Activated naive CD4-positive, alpha-beta T cell treated with anti-CD3 and anti-CD28 coated beads, Interleukin-2, amount 50 U/mL, for 72 hours (primary cell): ENCODE results near the gene BANP. TPM values are rescaled to one million over a fixed set of nuclear protein-coding genes. Genes with fewer than 3 reads are reported as not detected.
A peak's percentile ranks its signal among the peaks of the same experiment; 100 is the strongest.
"Not testable (repeated sequence)": the region's sequence is repeated elsewhere in the genome, so short reads cannot be mapped to it uniquely, and the experiment has no call there.

Source experiments
- ATAC-seq, 2 donors: fragments of 150-1000 bp; cut with Tn5 transposase; 2 replicates each; pipeline ENCODE4 v1.10.0; 2021; ENCODE audit warnings: mild to moderate bottlenecking in 2 of 2, moderate library complexity in 2 of 2
- DNase-seq, 2 donors: peaks; one replicate each; pipeline ENCODE4 v3.0.0; 2021 to 2022; ENCODE audit warnings: low spot score in 2 of 2
- H3K27ac Mint-ChIP-seq, 2 donors: one replicate each; pipeline ENCODE4 v1.8.0; 2022; ENCODE audit warnings: mild to moderate bottlenecking in 2 of 2, mixed read lengths in 2 of 2
- H3K36me3 Mint-ChIP-seq, 2 donors: one replicate each; pipeline ENCODE4 v1.8.0; 2022; ENCODE audit warnings: mixed read lengths in 2 of 2
- H3K9me3 Mint-ChIP-seq, 2 donors: one replicate each; pipeline ENCODE4 v1.8.0; 2022; ENCODE audit warnings: mixed read lengths in 2 of 2
- total RNA-seq, 2 donors: library from RNA; stranded (reverse); gene quantifications; one replicate each; pipeline ENCODE4 v1.2.3, GENCODE V29; 2022

Gene BANP
- total RNA-seq, 2 donors from 2014 or later: 44.6 to 46.8 TPM

DNA sequence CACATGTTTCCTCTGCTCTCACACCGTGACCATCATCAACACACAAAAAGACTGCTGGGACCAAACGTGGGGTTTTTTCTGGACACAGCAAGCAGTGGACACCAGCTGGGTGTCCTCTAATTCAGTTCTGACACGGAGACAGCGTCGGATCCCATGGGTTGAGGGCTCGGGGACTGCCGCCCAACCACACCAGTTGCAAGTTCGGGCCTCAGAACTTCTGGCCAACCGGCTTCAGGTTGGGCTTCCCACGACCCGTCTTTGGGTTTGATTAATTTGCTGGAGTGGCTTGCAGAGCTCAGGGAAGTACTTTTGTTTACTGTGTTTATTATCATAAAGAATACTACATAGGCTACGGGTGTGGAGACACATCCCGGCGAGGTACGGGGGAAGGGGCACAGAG is 97.8 kb downstream of the BANP start:
- Mint-ChIP-seq H3K27ac (no peak overlapping the region), H3K36me3 (peaks cover 0 to 6% of the 10 kb centered on the region in 2 donors), H3K9me3 (no peaks in the 10 kb centered on the region)
- no peak for ATAC-seq
- no peak for DNase-seq

DNA sequence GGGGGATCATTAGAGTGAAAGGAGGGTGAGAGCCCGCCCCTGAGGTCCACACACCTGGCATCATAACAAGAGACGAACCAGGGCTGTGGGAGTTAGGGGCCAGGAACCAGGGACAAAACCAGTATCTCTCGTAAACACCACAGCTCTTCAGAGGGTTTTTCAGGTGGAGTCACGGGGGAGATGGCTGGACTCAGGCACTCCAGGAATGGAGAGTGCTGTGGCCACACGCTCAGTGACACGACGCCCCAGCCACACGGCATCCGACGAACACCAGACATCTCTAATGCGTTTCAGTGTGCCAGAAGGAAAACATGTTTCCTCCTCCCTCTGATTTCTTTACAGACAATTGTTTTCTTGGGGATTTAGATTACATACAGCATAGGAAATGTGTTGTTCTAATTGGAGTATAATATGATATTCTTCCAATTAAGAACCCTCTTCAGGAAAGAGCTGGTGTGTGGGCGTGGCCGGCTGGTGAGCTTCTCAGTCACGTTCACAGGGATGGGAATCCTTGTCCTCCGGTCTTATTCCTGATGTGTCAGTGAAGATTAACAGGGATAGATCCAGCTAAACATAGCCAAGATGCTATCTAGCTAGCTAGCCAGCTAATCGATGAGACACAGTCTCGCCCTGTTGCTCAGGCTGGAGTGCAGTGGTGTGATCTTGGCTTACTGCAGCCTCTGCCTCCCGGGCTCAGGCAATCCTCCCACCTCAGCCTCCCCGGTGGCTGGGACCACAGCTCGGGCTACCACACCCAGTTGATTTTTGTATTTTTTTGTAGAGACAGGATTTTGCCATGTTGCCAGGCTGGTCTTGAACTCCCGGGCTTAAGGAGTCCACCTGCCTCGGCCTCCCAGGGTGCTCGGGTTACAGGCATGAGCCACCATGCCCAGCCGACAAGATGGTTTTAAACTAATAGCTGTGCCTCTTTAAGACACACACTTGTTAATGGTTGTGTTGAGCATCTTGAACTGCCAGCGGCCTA is 98.6 kb downstream of the BANP start:
- peaks cover 0 to 6% of the 10 kb centered on the region in 2 donors for H3K36me3 Mint-ChIP-seq
- ATAC-seq (no peak), DNase-seq (no peak)
- H3K9me3 Mint-ChIP-seq: no peaks in the 10 kb centered on the region
- H3K27ac Mint-ChIP-seq: no peak overlapping the region

DNA sequence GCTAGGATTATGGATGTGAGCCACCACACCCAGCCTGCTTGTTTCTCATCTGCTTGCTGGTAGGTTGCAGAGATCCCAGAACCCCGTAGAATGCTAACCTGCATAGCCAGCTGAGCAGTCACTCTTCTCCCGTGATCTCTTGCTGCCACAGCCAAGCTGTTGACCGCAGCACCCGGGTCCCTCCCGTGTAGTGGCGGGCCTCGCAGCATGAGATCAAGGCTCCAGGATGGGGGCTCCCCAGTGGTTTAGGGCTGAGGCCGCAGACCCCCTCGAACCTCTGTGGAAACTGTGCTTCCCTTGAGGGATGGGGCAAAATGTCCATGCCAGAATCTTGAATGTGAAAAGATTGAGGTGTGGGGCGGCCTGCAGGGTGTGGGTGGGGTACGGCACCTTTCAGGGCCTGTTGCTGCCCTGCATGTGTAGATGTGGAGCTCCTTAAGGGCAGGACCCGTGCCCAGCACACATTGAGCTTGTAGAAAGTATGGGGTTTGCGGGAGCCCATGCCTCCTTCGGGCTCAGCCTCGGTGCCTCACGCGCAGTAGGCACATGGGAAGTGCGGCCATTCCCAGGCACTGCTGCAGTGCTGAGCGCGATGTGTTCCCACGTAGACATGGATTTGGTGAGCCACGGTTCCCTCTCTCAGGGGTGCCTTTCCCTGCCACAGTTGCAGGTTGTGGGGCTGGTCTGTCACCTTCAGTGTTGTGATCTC is 99.9 kb downstream of the BANP start:
- H3K9me3 Mint-ChIP-seq: no peaks in the 10 kb centered on the region
- no peak for DNase-seq
- H3K27ac Mint-ChIP-seq: no peak overlapping the region
- H3K36me3 Mint-ChIP-seq: peaks cover 0 to 6% of the 10 kb centered on the region in 2 donors
- ATAC-seq: no peak

DNA sequence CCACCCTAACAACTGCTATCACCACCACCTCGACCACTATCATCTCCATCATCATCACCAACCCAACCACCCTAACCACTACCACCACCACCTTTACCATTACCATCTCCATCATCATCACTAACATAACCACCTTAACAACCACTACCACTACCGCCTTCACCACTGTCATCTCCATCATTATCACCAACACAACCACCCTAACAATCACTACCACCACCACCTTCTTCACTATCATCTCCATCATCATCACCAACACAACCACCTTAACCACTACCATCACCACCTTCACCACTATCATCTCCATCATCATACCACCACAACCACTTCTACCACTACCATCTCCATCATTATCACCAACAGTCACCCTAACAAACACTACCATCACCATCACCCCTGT is 101.4 kb downstream of the BANP start:
- ATAC-seq: peak in 1 of 2 donors; percentile 26
- DNase-seq: no peak
- Mint-ChIP-seq H3K36me3 (peaks cover 0 to 6% of the 10 kb centered on the region in 2 donors), H3K27ac (no peak overlapping the region), H3K9me3 (no peaks in the 10 kb centered on the region)

DNA sequence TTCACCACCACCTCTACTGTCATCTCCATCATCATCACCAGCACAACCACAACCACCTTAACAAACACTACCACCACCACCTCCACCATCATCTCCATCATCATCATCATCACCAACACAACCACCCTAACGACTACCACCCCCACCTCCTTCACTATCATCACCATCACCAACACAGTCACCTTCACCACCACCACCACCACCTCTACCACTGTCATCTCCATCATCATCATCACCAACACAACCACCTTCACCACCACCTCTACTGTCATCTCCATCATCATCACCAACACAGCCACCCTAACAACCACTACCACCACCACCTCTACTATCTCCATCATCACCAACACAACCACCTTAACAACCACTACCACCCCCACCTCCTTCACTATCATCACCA is 102.2 kb downstream of the BANP start:
- peak in 1 of 2 donors; percentile 19 for ATAC-seq
- H3K36me3 Mint-ChIP-seq, H3K27ac Mint-ChIP-seq, DNase-seq, H3K9me3 Mint-ChIP-seq: not testable (repeated sequence)

DNA sequence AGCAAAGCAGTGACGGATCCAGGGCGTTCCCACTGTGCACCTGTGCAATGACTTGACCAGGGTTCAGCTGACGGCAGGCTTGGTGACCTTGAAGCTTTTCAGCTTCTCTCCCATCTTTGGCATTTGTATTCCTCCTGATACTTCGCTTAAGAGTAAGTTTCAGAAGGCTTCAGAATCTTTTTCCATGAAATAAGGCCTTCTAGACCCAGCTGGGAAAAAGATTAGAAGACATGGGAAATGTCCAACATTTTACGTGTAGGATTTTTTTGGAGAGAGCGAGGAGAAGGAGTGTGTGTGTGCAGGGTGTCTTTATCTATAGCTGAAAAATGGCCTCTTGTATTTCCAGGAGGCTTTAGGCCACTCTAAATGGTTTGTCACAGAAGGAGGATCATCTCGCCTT is 104.1 kb downstream of the BANP start:
- H3K36me3 Mint-ChIP-seq: peaks cover 0 to under 1% of the 10 kb centered on the region in 2 donors
- no peak for DNase-seq
- no peaks in the 10 kb centered on the region for H3K9me3 Mint-ChIP-seq
- no peak overlapping the region for H3K27ac Mint-ChIP-seq
- ATAC-seq: no peak

DNA sequence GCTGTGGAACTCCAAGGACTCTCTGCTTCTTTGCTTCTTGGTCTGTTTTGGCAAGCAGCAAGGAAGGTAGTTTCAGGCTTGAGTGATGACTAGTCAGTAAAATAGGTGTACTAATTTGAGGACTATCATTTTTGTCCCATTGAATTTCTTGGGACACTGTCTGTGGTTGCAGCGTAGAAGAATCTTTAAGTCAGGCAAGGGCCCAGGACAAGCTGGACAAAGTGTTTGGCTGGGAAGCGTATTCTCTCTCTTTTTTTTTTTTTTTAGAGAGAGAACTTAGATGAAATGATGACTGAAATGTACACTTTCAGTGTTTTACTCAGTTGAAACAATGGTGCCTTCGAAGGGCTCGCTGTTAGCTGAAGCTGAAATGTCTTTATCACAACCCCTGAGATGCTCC is 105.0 kb downstream of the BANP start:
- no peaks in the 10 kb centered on the region for H3K36me3 Mint-ChIP-seq
- DNase-seq (no peak), ATAC-seq (no peak)
- H3K27ac Mint-ChIP-seq: no peak overlapping the region
- no peaks in the 10 kb centered on the region for H3K9me3 Mint-ChIP-seq

DNA sequence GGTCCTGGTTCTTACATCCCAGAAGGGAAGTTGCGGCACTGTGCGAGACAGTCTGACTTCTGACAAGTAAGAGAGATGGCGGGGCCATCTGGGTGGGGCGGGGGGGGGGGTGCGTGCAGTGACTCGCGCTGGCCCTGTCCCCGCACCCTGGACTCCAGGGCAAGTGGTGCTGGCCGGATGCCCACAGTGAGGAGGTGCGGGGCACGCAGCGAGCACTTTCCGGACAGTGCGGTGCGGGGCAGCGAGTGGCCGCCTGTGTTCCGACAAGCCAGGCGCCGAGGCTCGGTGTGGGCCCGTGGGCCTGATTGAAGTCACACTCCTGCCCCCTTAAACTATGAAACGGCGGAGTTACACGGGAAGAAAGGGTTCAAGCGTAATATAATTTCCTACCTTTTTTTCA is 106.4 kb downstream of the BANP start:
- H3K27ac Mint-ChIP-seq: no peak overlapping the region
- H3K9me3 Mint-ChIP-seq: no peaks in the 10 kb centered on the region
- no peaks in the 10 kb centered on the region for H3K36me3 Mint-ChIP-seq
- ATAC-seq (no peak), DNase-seq (no peak)

DNA sequence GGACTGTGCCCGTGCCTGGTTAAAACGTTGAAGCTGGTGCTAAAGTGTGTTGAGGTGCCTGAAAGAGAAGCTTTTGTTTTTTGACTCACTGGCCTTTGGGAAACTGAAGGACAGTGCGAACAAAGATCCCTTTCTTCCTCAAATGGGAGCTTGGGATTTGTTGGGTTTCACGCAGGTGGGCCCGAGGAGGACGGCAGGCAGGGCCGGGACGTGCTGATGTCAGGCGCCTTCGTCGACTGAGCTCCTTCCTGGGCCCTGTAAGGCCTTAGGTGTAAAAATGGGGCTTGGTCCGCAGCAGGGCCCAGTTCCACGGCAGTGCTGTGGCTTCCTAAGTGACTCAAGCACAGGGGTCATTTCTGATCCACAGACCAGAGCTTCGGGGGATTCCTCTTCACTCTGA is 106.9 kb downstream of the BANP start:
- no peaks in the 10 kb centered on the region for H3K36me3 Mint-ChIP-seq
- H3K27ac Mint-ChIP-seq: no peak overlapping the region
- no peaks in the 10 kb centered on the region for H3K9me3 Mint-ChIP-seq
- no peak for DNase-seq
- ATAC-seq: no peak

DNA sequence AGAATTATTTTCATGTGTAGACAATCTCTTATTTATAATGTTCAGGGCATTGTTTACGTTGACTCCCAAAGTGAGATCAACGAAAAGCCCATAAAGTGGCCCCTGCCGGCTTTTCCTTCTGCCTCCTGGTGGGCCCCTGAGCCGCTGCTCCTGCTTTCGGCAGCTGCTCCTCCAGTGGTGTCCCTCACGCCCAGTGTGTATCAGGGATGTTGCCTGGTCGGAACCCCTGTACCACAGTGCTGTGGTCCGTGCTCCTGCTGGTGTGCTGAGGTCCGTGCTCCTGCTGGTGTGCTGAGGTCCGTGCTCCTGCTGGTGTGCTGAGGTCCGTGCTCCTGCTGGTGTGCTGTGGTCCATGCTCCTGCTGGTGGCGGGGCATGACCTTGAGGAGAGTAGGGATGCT is 107.6 kb downstream of the BANP start:
- no peaks in the 10 kb centered on the region for H3K36me3 Mint-ChIP-seq
- DNase-seq (no peak), ATAC-seq (no peak)
- H3K27ac Mint-ChIP-seq: no peak overlapping the region
- no peaks in the 10 kb centered on the region for H3K9me3 Mint-ChIP-seq

DNA sequence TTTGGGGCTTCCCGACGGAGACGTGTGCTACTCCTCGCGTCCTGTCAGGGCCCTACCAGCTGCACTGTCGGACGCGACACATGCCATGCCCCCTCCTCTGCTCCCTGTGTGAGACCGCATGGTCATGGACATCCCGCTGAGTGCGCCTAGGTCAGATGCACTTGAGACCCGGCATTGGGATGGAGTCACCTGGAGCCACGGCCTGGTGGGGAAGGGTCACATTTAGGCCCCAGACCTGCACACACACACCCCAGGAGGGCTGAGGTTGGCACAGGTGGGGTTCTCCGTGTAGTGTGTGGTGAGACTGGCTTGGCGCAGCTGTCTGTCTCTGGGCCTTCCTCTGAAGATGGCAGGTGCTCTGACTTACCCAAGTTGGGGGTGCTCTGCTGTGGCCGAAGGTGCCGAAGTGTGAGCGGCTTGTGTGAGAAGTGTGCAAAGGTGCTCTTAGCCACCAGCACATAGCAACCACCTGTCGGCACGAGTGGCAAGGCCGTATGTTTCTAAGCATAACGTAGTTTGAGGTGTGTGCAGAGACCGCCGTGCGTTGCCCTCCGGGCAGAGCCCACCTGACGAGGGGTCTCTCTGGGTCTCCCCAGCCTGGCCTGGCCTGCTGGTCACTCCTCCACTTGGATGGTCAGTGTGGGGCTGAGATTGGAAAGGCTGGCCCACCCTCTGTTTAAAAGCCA is 108.6 kb downstream of the BANP start:
- Mint-ChIP-seq H3K9me3 (no peaks in the 10 kb centered on the region), H3K36me3 (no peaks in the 10 kb centered on the region), H3K27ac (no peak overlapping the region)
- ATAC-seq: no peak
- no peak for DNase-seq

DNA sequence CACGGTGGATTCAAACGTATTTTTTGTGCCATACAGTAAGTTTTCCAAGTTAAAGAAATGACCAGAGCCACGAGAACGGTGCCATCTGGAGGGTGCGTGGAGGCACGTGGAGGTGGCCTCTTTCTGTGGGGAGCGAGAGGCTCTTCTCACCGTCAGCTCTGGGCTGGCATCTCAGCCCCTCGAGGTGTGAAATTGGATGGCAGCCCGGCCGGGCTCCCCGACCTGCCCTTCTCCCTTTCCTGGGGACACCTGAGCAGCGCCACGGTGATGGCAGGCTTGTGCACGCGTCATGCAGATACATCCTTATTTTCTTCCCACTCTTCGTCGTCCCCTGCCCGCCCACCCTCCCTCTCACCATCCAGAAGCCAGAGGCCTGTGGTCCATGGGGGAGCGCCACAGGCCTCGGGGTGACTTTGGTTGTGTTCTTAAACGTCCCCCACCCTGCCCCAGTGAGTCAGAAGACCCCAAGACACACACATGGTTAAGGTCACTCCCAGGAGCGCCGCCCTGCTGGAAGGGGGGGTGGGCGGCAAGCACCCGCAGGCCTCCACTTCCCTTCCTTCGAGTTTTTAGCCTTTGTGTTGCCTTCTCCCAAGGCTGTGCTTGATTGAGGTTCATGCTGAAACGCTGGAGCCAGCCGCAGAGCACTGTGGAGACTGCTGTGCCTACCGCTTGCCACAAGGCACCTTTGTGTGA is 109.4 kb downstream of the BANP start:
- Mint-ChIP-seq H3K9me3 (no peaks in the 10 kb centered on the region), H3K27ac (no peak overlapping the region), H3K36me3 (no peaks in the 10 kb centered on the region)
- ATAC-seq (no peak), DNase-seq (no peak)

DNA sequence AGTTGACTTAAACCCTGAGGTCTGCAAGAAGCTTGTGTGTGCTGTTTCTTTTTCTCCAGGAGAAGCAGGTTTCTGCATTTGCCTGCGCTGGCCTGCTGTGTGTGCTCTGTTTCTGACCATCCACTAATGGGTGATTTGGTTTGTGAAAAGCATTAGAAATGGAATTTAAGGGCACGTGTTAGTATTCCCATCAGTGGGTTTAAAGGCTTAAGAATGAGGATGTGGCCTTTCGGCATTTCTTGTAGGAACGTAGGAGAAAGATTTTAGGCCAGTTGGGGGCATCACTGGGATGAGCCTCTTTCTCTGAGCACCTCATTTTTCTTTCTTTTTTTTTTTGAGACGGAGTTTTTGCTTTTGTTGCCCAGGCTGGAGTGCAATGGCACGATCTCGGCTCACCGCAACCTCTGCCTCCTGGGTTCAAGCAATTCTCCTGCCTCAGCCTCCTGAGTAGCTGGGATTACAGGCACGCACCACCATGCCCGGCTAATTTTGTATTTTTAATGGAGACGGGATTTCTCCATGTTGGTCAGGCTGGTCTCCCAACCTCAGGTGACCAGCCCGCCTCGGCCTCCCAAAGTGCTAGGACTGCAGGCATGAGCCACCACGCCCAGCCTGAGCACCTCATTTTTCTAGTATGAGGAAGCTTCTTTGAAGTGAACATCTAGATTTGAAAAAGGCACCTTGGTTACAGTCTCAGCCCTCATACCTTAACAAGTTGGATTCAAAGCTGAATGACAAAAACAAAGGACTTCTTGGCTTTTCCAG is 110.3 kb downstream of the BANP start:
- DNase-seq: no peak
- ATAC-seq: no peak
- Mint-ChIP-seq H3K27ac (peak overlapping the region in 1 of 2 donors; percentile 65), H3K9me3 (no peaks in the 10 kb centered on the region), H3K36me3 (no peaks in the 10 kb centered on the region)

DNA sequence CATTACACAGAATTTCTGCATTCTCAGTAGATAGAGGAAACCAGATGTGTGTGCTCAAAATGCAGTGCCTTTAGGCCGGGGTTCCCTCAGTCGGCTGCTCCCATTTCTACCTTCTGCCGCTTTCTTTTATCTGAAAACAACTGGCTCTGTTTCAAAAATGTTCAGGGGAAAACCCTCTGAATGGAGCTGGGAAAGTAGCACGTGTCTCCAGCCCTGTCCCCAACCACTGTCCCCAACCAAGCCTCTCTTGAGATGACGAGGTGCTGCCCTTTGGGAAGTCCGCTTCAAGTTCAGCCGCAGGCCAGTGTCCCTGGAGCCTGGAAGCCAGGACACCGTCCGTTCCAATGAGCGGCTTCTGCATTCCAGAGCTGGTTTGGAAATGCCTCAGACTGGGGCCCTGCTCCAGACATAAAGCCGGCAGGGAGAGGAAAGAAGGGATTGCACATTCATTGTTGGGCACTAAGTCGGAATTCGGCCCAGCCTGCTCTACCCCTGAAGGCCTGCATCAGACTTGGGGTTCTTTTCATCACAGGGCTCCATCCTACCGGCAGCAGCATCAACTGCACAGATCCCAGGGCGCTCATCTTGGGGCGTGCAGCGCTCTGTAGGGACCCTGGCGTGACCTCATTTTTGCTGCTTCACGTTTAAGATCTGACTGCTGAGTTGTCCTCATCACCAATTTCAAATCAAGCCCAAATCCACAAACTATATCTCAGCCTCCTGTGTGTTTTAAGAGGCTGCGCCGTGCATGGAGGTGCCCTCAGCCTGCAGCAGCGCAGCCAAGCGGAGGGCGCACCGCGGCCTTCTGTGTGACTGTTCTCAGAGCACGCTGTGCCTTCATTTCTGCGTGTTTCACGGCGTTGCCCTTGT is 111.3 kb downstream of the BANP start:
- Mint-ChIP-seq H3K27ac (no peak overlapping the region), H3K9me3 (no peaks in the 10 kb centered on the region), H3K36me3 (no peaks in the 10 kb centered on the region)
- ATAC-seq (no peak), DNase-seq (no peak)

DNA sequence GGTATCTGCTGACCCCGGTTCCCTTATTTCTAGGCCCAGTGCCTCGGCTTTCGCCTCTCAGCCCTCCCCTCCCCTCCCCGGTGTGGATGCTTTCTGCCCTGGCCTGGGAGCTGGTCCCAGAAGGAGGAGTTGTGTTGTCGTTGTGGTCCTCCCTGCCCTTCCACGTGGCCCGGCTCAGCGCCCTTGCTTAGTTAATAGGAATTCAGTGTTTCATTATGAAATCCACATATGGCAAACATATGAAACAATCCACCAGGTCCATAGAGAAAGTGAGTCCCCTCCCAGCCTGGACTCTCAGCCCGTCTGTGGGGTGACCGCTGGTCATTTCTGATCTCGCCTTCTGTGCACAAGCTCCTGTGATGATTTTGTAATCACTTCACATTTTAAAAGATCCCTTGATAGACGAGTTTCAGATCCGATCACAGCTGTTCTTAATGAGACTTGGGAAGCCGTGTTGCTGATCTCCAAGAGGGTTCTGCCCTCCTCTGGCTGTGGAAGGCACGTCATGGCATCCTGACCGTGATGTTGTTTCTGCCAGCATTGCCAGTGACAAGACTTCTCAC is 112.1 kb downstream of the BANP start:
- H3K27ac Mint-ChIP-seq: peak overlapping the region in 1 of 2 donors; percentile 72
- DNase-seq (no peak), ATAC-seq (no peak)
- H3K9me3 Mint-ChIP-seq: no peaks in the 10 kb centered on the region
- H3K36me3 Mint-ChIP-seq: no peaks in the 10 kb centered on the region
